ENCODE measurements around the gene CSPG5.

CSPG5 gene

GRCh38 chr3:47515864-47516319, 62.8 kb downstream of the CSPG5 start:
- TF ChIP-seq CTCF (conservative IDR thresholded peaks at IDR 0.05; ENCODE audit: low read depth, low read length), result no peak
- H3K4me3 ChIP-seq (ENCODE audit: low read depth, low read length), result no peak overlapping the region
- no peak for DNase-seq (ENCODE audit: low read depth)

- no peak overlapping the region for H3K4me3 ChIP-seq (ENCODE audit: low read depth, low read length)
- no peak for TF ChIP-seq CTCF (conservative IDR thresholded peaks at IDR 0.05; ENCODE audit: low read depth, low read length)
- DNase-seq (ENCODE audit: low read depth), result no peak
Measured at GRCh38 chr3:47515100-47515499, 63.6 kb downstream of the CSPG5 start.

- peak within 1 kb of the TSS; percentile 66 for H3K4me3 ChIP-seq (ENCODE audit: low read depth, low read length)
- DNase-seq (ENCODE audit: low read depth), result peak; percentile 98
- TF ChIP-seq CTCF (conservative IDR thresholded peaks at IDR 0.05; ENCODE audit: low read depth, low read length), result peak; percentile 64
Measured at GRCh38 chr3:47513125-47513929, 65.3 kb downstream of the CSPG5 start, which contains the start of gene ELP6. Gene ELP6, minus strand, starts transcription at chr3:47513712. Its CDS starts 122 bp downstream, at chr3:47513590.

GRCh38 chr3:47512416-47513124, 66.1 kb downstream of the CSPG5 start:
- peak overlapping the region; percentile 66 for H3K4me3 ChIP-seq (ENCODE audit: low read depth, low read length)
- TF ChIP-seq CTCF (conservative IDR thresholded peaks at IDR 0.05; ENCODE audit: low read depth, low read length), result no peak
- DNase-seq (ENCODE audit: low read depth), result peak; percentile 28
